ENCODE results near the gene HID1. TPM values are rescaled to one million over a fixed set of nuclear protein-coding genes. Genes with fewer than 3 reads are reported as not detected.
"Not testable (repeated sequence)": the region's sequence is repeated elsewhere in the genome, so short reads cannot be mapped to it uniquely, and the experiment has no call there.

HID1 gene
- total RNA-seq, 1 donor from 2014 or later: 36.6 TPM

GRCh38 chr17:74918906-74919305 is 53.7 kb downstream of the HID1 start:
- no peak for TF ChIP-seq CTCF (conservative IDR thresholded peaks at IDR 0.05)
- H3K36me3 Mint-ChIP-seq: no peaks in the 10 kb centered on the region
- H3K27ac Mint-ChIP-seq: no peak overlapping the region
- H3K4me3 Mint-ChIP-seq: no peak overlapping the region
- DNase-seq (ENCODE audit: extremely low spot score, unreplicated experiment): no peak
- H3K4me1 Mint-ChIP-seq (ENCODE audit: unreplicated experiment): no peaks in the 10 kb centered on the region
- H3K9me3 Mint-ChIP-seq: no peaks in the 10 kb centered on the region
- H3K27me3 Mint-ChIP-seq: peaks cover 29% of the 10 kb centered on the region

GRCh38 chr17:74917430-74917829 is 55.1 kb downstream of the HID1 start:
- no peak overlapping the region for H3K4me3 Mint-ChIP-seq
- DNase-seq (ENCODE audit: extremely low spot score, unreplicated experiment): no peak
- H3K9me3 Mint-ChIP-seq: no peaks in the 10 kb centered on the region
- TF ChIP-seq CTCF (conservative IDR thresholded peaks at IDR 0.05): no peak
- peaks cover 19% of the 10 kb centered on the region for H3K27me3 Mint-ChIP-seq
- no peaks in the 10 kb centered on the region for H3K4me1 Mint-ChIP-seq (ENCODE audit: unreplicated experiment)
- H3K27ac Mint-ChIP-seq: no peak overlapping the region
- no peaks in the 10 kb centered on the region for H3K36me3 Mint-ChIP-seq

GRCh38 chr17:74916851-74917199 is 55.7 kb downstream of the HID1 start:
- no peak for DNase-seq (ENCODE audit: extremely low spot score, unreplicated experiment)
- Mint-ChIP-seq H3K4me3 (no peak overlapping the region), H3K27ac (no peak overlapping the region), H3K4me1 (ENCODE audit: unreplicated experiment) (no peaks in the 10 kb centered on the region), H3K9me3 (no peaks in the 10 kb centered on the region), H3K27me3 (peaks cover 19% of the 10 kb centered on the region), H3K36me3 (no peaks in the 10 kb centered on the region)
- no peak for TF ChIP-seq CTCF (conservative IDR thresholded peaks at IDR 0.05)

GRCh38 chr17:74916136-74916850 is 56.3 kb downstream of the HID1 start:
- no peak for TF ChIP-seq CTCF (conservative IDR thresholded peaks at IDR 0.05)
- H3K27me3 Mint-ChIP-seq: peaks cover 19% of the 10 kb centered on the region
- H3K4me1 Mint-ChIP-seq (ENCODE audit: unreplicated experiment): no peaks in the 10 kb centered on the region
- H3K9me3 Mint-ChIP-seq: no peaks in the 10 kb centered on the region
- no peak overlapping the region for H3K4me3 Mint-ChIP-seq
- no peak for DNase-seq (ENCODE audit: extremely low spot score, unreplicated experiment)
- H3K36me3 Mint-ChIP-seq: no peaks in the 10 kb centered on the region
- H3K27ac Mint-ChIP-seq: no peak overlapping the region

- not testable (repeated sequence) for H3K36me3 Mint-ChIP-seq; H3K9me3 Mint-ChIP-seq; H3K4me1 Mint-ChIP-seq (ENCODE audit: unreplicated experiment); H3K27ac Mint-ChIP-seq; DNase-seq (ENCODE audit: extremely low spot score, unreplicated experiment); H3K4me3 Mint-ChIP-seq
- H3K27me3 Mint-ChIP-seq: peaks cover 37% of the 10 kb centered on the region
Observed at GRCh38 chr17:74911423-74911822, 61.1 kb downstream of the HID1 start.

GRCh38 chr17:74909097-74909496 is 63.5 kb downstream of the HID1 start:
- not testable (repeated sequence) for H3K9me3 Mint-ChIP-seq

GRCh38 chr17:74907012-74907411 is 65.5 kb downstream of the HID1 start:
- no peak overlapping the region for H3K27ac Mint-ChIP-seq
- no peak overlapping the region for H3K4me3 Mint-ChIP-seq
- no peaks in the 10 kb centered on the region for H3K4me1 Mint-ChIP-seq (ENCODE audit: unreplicated experiment)
- peaks cover 43% of the 10 kb centered on the region for H3K27me3 Mint-ChIP-seq
- H3K9me3 Mint-ChIP-seq: no peaks in the 10 kb centered on the region
- no peak for TF ChIP-seq CTCF (conservative IDR thresholded peaks at IDR 0.05)
- no peaks in the 10 kb centered on the region for H3K36me3 Mint-ChIP-seq
- no peak for DNase-seq (ENCODE audit: extremely low spot score, unreplicated experiment)

More at GRCh38 chr17:74909097-74909496, 63.5 kb downstream of the HID1 start:
- not testable (repeated sequence) for H3K36me3 Mint-ChIP-seq; DNase-seq (ENCODE audit: extremely low spot score, unreplicated experiment); H3K4me1 Mint-ChIP-seq (ENCODE audit: unreplicated experiment); H3K4me3 Mint-ChIP-seq
- Mint-ChIP-seq H3K27me3 (peaks cover 42% of the 10 kb centered on the region), H3K27ac (peak overlapping the region; percentile 32)

- not testable (repeated sequence) for H3K9me3 Mint-ChIP-seq; H3K4me3 Mint-ChIP-seq; H3K36me3 Mint-ChIP-seq; H3K4me1 Mint-ChIP-seq (ENCODE audit: unreplicated experiment); H3K27ac Mint-ChIP-seq; DNase-seq (ENCODE audit: extremely low spot score, unreplicated experiment)
- H3K27me3 Mint-ChIP-seq: peaks cover 49% of the 10 kb centered on the region
Observed at GRCh38 chr17:74906214-74906793, 66.3 kb downstream of the HID1 start.

Data from type B pancreatic cell (in vitro differentiated cells).